ENCODE results near the gene AQP10.
"Not testable (repeated sequence)": the region's sequence is repeated elsewhere in the genome, so short reads cannot be mapped to it uniquely, and the experiment has no call there.

AQP10 gene

DNA sequence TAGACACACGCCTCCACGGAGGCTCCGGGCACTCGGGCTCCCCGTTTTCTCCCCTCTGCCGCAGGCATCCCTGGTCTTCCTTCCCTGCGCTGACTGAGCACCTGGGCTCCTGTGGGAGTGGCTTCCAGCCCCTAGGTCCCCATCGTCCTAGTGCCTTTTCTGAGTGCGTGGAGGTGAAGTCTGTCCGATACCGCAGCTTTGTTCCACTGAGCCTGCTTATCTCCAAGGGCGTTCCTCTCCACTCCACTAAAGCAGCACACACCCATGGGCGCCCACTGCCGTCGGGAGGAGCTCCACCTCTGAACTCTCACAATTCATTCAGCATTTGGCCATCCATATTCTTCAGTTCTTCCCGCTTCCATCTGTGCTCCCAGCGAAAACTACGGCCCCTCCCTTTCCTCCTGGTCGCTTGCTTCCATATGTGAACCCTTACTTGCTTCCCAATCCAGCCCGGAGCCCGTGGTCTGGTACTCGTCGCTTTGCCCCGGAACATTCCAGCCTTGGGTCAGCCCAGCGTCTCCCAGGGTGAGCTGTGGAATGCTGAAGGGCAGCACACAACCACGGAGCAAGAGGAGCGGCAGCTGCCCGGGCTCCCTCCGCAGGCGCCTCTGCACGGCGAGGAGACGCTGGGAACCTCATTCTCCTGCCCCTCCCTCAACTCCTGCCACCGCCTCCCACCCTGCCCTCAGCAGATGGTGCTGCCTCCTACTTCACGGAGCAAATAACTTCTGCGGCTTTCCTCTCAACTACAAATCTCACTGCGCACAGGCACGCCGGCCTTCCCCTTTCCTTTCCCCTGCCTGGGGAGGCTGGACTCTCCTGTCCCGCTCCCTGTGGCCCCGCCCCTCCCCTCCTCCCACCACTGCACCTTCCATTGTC lies 31.9 kb downstream of the AQP10 start:
- ATAC-seq (replicated peaks; ENCODE audit: extremely low read depth, poor library complexity, severe bottlenecking) (peak; percentile 70), DNase-seq (ENCODE audit: low spot score in 2 of 2) (no peak)
- Mint-ChIP-seq H3K9me3 (no peaks in the 10 kb centered on the region), H3K27me3 (no peaks in the 10 kb centered on the region), H3K27ac (ENCODE audit: low read depth) (peak overlapping the region; percentile 94), H3K36me3 (ENCODE audit: insufficient read depth) (peaks cover 23% of the 10 kb centered on the region), H3K4me3 (peak overlapping the region; percentile 73), H3K4me1 (peaks cover 33% of the 10 kb centered on the region)

DNA sequence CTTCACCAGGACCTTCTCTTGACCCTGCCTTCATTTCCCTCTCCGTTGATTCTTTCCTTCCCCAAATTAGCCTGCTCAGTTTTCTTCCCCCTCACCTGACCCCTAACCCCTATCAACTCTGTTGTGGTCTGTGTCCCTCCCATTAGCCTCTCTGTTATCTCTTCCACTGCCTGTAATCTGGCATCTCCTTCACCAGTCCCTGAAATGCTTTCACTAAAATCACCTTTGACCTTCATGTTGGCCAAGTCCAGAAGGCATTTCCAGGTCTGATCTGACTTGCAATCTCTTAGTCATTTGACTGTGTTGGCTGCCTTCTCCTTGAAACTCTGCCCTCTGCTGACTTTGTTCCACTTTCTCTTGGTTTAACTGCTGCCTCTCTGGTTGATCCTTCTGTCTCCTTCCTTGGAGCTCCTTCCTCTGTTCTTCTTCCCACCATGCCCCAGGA lies 32.6 kb downstream of the AQP10 start:
- Mint-ChIP-seq H3K36me3 (ENCODE audit: insufficient read depth) (peaks cover 16% of the 10 kb centered on the region), H3K9me3 (no peaks in the 10 kb centered on the region), H3K27ac (ENCODE audit: low read depth) (peak overlapping the region; percentile 94), H3K4me3 (peak overlapping the region; percentile 73), H3K27me3 (no peaks in the 10 kb centered on the region), H3K4me1 (peaks cover 28% of the 10 kb centered on the region)
- ATAC-seq (replicated peaks; ENCODE audit: extremely low read depth, poor library complexity, severe bottlenecking) (peak; percentile 52), DNase-seq (ENCODE audit: low spot score in 2 of 2) (no peak)

DNA sequence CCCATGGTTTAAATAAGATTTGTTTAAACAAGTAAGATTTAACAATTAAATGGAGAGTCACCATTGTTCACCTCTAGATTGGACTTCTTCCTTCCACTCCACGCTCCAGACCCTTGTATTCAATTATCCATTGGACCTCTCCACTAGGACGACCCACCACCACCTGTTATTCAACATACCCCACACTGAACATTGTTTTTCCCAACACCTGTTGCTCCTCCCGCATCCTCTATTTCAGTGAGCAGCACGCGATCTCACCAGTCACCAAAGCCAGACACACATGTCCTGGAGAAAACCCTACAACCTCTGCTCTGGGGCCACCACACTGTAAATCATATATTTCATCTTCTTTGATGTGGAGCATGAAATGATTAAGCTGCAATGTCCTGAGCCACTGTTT lies 33.1 kb downstream of the AQP10 start:
- no peak for ATAC-seq (replicated peaks; ENCODE audit: extremely low read depth, poor library complexity, severe bottlenecking)
- DNase-seq (ENCODE audit: low spot score in 2 of 2): no peak
- peak overlapping the region; percentile 94 for H3K27ac Mint-ChIP-seq (ENCODE audit: low read depth)
- H3K9me3 Mint-ChIP-seq: no peaks in the 10 kb centered on the region
- H3K4me1 Mint-ChIP-seq: peaks cover 28% of the 10 kb centered on the region
- peak overlapping the region; percentile 73 for H3K4me3 Mint-ChIP-seq
- H3K36me3 Mint-ChIP-seq (ENCODE audit: insufficient read depth): peaks cover 11% of the 10 kb centered on the region
- no peaks in the 10 kb centered on the region for H3K27me3 Mint-ChIP-seq

DNA sequence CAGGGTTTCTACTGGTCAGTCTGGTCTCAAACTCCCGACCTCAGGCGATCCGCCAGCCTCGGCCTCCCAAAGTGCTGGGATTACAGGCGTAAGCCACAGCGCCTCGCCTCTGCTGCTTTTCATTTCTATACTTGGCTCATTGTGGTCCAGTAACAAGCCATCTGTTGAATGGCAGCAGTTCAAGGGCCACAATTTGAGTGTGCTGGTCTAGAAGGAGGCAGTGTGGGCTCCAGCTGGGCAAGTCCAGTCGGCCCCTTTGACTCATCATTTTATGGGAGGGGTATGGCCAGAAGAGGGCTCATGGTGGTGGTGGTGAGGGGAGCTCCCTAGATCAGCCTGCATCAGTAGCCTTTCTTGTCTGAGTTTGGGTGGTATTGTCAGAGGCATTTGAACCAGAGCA lies 37.6 kb downstream of the AQP10 start:
- no peaks in the 10 kb centered on the region for H3K9me3 Mint-ChIP-seq
- no peaks in the 10 kb centered on the region for H3K27me3 Mint-ChIP-seq
- DNase-seq (ENCODE audit: low spot score in 2 of 2): no peak

DNA sequence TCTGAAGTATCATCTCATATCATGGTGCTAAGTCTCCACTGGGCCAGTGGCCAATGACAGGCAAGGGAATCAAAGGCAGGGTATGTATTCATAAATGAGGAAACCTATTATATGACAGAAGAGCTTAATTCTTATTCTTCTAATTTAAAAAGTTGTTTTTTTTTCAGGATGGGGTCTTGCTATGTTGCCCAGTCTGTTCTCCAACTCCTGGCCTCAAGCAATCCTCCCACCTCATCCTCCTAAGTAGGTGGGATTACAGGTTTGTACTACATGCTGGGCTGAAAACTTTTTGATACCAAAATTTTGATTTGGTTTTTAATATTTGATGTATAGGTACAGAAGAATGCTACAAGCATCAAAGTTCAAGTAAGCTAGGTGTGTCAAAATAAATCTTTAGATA lies 39.4 kb downstream of the AQP10 start:
- ATAC-seq (replicated peaks; ENCODE audit: extremely low read depth, poor library complexity, severe bottlenecking) (no peak), DNase-seq (ENCODE audit: low spot score in 2 of 2) (no peak)
- Mint-ChIP-seq H3K4me3 (no peak overlapping the region), H3K36me3 (ENCODE audit: insufficient read depth) (no peaks in the 10 kb centered on the region), H3K27ac (ENCODE audit: low read depth) (no peak overlapping the region), H3K4me1 (no peaks in the 10 kb centered on the region), H3K9me3 (no peaks in the 10 kb centered on the region), H3K27me3 (no peaks in the 10 kb centered on the region)

More for the DNA sequence above, 37.6 kb downstream of the AQP10 start:
- Mint-ChIP-seq H3K4me1 (peaks cover 8% of the 10 kb centered on the region), H3K4me3 (no peak overlapping the region), H3K36me3 (ENCODE audit: insufficient read depth) (peaks cover 1% of the 10 kb centered on the region), H3K27ac (ENCODE audit: low read depth) (no peak overlapping the region)
- ATAC-seq (replicated peaks; ENCODE audit: extremely low read depth, poor library complexity, severe bottlenecking): no peak

DNA sequence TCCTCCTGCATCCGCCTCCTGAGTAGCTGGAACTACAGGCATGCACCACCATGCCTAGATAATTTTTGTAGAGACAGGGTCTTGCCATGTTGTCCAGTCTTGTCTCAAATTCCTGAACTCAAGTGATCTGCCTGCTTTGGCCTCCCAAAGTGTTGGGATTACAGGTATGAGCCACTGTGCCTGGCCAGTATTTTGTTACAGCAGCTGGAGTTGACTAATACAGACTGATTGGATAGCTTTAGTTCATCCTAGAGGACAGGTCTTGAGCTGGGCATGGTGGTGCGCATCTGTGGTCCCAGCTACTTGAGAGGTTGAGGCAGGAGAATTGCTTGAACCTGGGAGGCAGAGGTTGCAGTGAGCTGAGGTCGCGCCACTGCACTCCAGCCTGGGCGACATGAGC lies 40.0 kb downstream of the AQP10 start:
- H3K9me3 Mint-ChIP-seq; H3K4me1 Mint-ChIP-seq; H3K36me3 Mint-ChIP-seq (ENCODE audit: insufficient read depth); H3K4me3 Mint-ChIP-seq; H3K27me3 Mint-ChIP-seq; H3K27ac Mint-ChIP-seq (ENCODE audit: low read depth); DNase-seq (ENCODE audit: low spot score in 2 of 2); ATAC-seq (replicated peaks; ENCODE audit: extremely low read depth, poor library complexity, severe bottlenecking): not testable (repeated sequence)

DNA sequence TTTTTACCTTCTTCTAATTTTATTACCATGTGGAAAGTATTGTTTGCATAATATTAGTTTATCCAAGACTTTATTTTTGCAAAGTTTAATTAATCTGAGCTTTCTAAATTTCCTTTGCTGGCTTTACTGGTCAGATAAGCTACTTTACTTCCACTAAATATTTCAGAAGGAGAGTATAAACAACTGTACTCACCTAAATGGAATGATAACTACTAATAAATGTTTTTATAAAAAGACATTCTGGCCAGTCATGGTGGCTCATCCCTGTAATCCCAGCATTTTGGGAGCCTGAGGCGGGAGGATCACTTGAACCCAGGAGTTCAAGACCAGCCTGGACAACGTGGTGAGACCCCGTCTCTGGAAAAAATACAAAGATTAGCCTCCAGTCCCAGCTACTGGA lies 40.5 kb downstream of the AQP10 start:
- no peaks in the 10 kb centered on the region for H3K36me3 Mint-ChIP-seq (ENCODE audit: insufficient read depth)
- no peak overlapping the region for H3K27ac Mint-ChIP-seq (ENCODE audit: low read depth)
- peaks cover 3% of the 10 kb centered on the region for H3K27me3 Mint-ChIP-seq
- H3K4me1 Mint-ChIP-seq: no peaks in the 10 kb centered on the region
- no peak overlapping the region for H3K4me3 Mint-ChIP-seq
- ATAC-seq (replicated peaks; ENCODE audit: extremely low read depth, poor library complexity, severe bottlenecking) (no peak), DNase-seq (ENCODE audit: low spot score in 2 of 2) (no peak)
- no peaks in the 10 kb centered on the region for H3K9me3 Mint-ChIP-seq

DNA sequence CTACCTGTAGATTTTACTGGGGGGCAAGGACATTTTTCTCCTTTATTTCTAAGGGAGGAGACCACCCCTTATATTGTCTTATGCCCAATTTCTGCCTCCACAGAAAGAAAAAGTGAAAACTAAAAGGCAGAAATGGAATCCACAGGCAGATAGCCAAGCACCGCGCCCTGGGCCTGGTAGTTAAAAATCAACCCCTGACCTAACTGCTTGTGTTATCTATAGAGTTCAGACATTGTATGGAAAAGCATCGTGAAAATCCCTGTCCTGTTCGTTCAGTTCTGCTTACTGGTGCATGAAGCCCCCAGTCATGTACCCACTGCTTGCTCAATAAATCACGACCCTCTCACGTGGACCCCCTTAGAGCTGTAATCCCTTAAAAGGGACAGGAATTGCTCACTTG lies 50.5 kb downstream of the AQP10 start:
- ATAC-seq (replicated peaks; ENCODE audit: extremely low read depth, poor library complexity, severe bottlenecking): no peak
- DNase-seq (ENCODE audit: low spot score in 2 of 2): no peak
- Mint-ChIP-seq H3K36me3 (ENCODE audit: insufficient read depth) (no peaks in the 10 kb centered on the region), H3K4me3 (no peak overlapping the region), H3K4me1 (no peaks in the 10 kb centered on the region), H3K27ac (ENCODE audit: low read depth) (no peak overlapping the region), H3K9me3 (no peaks in the 10 kb centered on the region), H3K27me3 (peaks cover 5% of the 10 kb centered on the region)

DNA sequence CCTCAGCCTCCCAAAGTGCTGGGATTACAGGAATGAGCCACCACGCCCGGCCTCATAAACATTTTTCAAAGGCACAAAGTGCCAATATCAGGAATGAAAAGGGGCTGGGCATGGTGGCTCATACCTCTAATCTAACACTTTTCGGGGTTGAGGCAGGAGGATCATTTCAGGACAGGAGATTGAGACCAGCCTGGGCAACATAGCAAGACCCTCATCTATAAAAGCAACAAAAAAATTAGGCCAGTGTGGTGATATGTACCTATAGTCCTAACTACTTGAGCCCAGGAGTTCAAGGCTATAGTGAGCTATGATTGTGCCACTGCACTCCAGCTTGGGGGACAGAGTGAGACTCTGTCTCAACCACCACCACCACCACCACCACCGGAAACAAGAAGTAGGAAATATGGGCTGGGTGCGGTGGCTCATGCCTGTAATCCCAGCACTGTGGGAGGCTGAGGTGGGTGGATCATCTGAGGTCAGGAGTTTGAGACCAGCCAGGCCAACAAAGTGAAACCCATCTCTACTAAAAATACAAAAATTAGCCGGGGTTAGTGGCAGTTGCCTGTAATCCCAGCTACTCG lies 53.0 kb downstream of the AQP10 start:
- H3K4me3 Mint-ChIP-seq; ATAC-seq (replicated peaks; ENCODE audit: extremely low read depth, poor library complexity, severe bottlenecking); H3K36me3 Mint-ChIP-seq (ENCODE audit: insufficient read depth); H3K27ac Mint-ChIP-seq (ENCODE audit: low read depth); H3K27me3 Mint-ChIP-seq; H3K4me1 Mint-ChIP-seq; H3K9me3 Mint-ChIP-seq; DNase-seq (ENCODE audit: low spot score in 2 of 2): not testable (repeated sequence)

Data from central memory CD8-positive, alpha-beta T cell (primary cell).